Measurements from ENCODE around the gene SART3.
"Not testable (repeated sequence)": the region's sequence is repeated elsewhere in the genome, so short reads cannot be mapped to it uniquely, and the experiment has no call there.

The SART3 gene

DNA sequence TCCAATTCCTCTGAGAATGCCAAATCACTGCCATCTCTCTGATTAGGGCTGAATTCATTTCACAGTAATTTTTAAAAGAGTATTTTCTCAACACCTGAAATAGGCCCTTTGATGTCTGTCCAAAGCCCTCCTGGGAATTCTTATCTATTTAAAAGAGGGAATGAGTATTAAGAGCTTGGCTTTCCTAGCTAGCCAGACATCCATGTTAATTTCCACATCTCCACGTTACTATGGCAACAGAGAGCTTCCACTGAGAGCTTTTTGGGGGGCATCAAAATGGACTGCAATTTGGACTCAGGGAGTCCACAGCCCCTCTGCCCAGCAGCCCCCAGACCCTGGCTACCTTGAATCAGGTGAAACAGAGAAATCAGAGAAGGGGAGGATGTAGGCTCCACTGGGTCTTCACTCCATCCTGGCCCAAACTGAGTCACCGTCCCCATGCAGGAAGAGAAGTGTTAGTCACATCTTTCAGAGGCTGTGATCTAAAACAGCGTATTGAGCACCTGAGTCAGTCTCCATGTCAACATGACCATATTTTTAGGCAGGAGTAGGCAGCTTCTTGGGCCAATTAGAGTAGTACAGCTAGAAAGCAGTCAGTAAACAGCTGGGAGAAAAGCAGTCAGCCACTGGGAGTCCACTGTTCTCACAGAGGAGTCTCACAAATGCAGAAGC is 52.9 kb downstream of the SART3 start:
- in situ Hi-C loops (cut with MboI; ENCODE audit: low sequenced_read_pairs), result no loop called here

DNA sequence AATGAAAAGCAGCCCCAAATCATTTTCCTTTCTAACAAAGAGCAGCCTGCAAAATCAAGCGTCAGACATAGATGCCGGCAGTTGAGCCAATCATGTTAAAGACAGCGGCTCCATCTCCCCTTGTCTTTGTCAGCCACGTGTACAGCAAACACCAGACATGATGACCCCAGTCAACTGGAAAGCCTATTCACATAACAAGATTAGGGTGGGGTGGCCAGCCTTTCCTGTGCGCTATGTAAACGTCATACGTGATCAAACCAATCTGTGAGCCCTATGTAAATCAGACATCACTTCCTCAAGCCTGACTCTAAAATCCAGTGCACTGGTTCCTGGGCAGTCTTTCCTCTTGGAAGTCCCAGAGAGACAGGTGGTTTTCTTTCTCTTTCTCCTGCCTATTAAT is 55.8 kb downstream of the SART3 start:
- in situ Hi-C loops (cut with MboI; ENCODE audit: low sequenced_read_pairs), result no loop called here

- in situ Hi-C loops (cut with MboI; ENCODE audit: low sequenced_read_pairs), result no loop called here
Measured at GRCh38 chr12:108502922-108503321, 58.1 kb downstream of the SART3 start.

DNA sequence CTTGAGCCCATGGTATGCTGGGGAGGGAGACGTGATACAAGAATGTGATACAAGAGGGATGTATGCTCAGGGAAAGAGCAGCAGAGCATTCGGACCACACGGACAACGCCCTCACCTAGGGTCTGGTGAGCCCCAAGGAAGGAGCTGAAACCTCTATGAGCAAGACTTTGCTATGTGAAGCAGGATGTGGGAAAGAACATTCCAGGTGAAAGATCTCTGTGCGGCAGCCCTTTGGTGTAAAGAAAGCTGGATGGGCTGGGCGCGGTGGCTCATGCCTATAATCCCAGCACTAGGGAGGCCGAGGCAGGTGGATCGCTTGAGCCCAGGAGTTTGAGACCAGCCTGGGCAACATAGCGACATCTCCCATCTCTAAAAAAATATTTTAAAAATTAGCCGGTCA is 62.8 kb downstream of the SART3 start:
- in situ Hi-C loops (cut with MboI; ENCODE audit: low sequenced_read_pairs), result loop anchor here (10.0 kb wide), 1 partner anchor 433 kb away; no protein-coding TSS in a partner anchor

DNA sequence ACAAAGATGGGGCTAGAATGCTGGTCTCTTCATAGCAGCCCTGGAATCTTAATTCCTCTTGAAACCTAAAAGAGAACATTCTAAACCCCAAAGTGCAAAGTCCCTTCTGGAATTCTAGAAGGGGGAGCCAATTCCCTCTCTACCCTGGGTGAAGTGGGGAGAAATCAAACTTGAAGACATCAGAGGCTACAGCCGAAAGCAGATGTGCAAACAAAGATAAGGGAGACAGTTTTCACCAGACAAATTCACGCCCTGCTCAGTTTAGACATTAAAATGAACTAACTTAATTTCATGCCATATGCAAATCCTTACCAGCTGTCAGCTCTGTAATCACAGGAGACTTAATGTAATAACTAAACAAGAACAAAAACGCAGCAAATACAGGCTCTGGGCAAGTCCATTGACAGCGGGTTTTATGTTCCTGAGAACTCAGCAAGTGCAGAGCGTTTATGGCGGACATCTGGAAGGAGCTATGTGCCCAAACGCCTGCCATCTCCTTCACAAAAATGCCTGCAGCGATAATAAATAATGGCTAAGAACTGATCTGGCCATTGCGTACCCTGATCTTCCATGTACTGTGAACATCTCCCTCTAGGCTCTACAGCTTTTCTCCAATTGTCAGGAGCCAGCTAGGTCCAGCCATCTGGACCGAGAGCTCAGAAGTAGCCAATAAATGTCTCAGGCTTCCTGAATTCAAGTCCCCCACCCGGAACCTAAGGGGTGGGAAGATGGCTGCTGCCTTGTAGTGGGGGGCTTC is 65.0 kb downstream of the SART3 start:
- in situ Hi-C loops (cut with MboI; ENCODE audit: low sequenced_read_pairs), result loop anchor here (10.0 kb wide), 1 partner anchor 431 kb away; no protein-coding TSS in a partner anchor

DNA sequence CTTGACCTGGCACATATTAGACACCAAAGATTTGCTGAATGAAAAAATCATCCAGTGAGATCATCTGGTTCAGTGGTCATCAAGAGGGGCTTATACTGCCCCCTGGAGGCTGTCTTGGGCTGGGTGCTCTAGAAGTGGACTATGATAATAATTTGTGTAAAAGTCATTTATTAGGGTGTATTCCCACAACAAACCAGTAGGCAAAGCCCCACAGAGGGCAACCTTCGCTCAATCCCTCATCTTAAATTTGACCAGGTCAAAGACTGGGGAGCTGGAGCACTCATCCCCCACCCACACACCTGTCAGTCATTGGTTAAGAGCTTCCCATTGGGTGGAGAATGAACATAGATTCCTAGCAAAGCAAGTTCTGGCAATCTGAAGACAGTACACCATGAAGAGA is 65.9 kb downstream of the SART3 start:
- in situ Hi-C loops (cut with MboI; ENCODE audit: low sequenced_read_pairs), result loop anchor here (10.0 kb wide), 1 partner anchor 430 kb away; no protein-coding TSS in a partner anchor

DNA sequence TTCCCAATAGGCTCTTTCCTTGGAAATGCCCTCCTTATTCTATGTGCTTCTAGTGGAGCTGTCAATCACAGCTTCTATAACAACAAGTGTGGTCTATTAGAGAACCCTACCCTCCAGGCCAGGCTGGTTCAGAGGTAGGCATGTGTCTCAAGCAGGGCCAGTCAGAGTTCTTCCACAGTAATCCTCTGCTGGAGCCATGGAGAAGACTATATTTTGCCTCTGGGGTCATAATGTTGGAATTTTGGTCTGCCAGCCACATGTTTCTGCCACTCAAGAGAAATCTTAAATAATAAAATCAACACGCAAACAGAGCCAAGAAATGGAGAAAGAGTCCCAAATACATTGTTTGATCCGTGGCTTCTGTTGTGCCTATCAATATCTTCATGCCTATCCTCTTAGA is 69.7 kb downstream of the SART3 start:
- in situ Hi-C loops (cut with MboI; ENCODE audit: low sequenced_read_pairs), result loop anchor here (10.0 kb wide), 1 partner anchor 426 kb away; no protein-coding TSS in a partner anchor

GRCh38 chr12:108487029-108487428 is 73.9 kb downstream of the SART3 start:
- in situ Hi-C loops (cut with MboI; ENCODE audit: low sequenced_read_pairs), result not testable (repeated sequence)

DNA sequence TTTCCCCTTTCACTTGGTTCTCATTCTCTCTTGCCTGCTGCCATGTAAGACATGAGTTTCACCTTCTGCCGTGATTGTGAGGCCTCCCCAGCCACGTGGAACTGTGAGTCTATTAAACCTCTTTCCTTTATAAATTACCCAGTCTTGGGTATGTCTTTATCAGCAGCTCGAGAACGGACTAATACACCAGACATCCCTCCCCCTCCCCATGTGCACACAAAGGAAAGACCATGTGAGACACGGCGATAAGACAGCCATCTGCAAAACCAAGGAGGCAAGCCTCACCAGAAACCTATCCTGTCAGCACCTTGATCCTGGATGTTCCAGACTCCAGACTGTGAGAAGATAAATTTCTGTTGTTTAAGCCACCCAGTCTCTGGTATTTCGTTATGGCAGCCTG is 75.6 kb downstream of the SART3 start:
- in situ Hi-C loops (cut with MboI; ENCODE audit: low sequenced_read_pairs), result not testable (repeated sequence)

DNA sequence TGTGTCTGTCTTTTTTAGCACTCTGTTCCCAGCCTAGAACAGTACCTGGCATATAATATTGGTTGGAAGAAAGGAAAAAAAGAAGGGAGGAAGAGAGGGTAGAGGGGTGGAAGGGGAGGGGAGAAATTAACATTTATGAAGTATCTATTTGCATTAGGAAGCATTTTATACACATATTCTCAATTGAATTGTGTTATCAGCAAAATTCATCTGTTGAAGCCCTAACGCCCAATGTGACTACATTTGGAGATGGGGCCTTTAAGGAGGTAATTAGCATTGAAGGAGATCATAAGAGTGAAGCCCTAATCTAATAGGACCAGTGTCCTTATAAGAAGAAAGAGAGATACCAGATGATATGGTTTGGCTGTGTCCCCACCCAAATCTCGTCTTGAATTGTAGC is 76.1 kb downstream of the SART3 start:
- in situ Hi-C loops (cut with MboI; ENCODE audit: low sequenced_read_pairs), result no loop called here

- in situ Hi-C loops (cut with MboI; ENCODE audit: low sequenced_read_pairs), result no loop called here
Measured at GRCh38 chr12:108484431-108484830, 76.5 kb downstream of the SART3 start.

DNA sequence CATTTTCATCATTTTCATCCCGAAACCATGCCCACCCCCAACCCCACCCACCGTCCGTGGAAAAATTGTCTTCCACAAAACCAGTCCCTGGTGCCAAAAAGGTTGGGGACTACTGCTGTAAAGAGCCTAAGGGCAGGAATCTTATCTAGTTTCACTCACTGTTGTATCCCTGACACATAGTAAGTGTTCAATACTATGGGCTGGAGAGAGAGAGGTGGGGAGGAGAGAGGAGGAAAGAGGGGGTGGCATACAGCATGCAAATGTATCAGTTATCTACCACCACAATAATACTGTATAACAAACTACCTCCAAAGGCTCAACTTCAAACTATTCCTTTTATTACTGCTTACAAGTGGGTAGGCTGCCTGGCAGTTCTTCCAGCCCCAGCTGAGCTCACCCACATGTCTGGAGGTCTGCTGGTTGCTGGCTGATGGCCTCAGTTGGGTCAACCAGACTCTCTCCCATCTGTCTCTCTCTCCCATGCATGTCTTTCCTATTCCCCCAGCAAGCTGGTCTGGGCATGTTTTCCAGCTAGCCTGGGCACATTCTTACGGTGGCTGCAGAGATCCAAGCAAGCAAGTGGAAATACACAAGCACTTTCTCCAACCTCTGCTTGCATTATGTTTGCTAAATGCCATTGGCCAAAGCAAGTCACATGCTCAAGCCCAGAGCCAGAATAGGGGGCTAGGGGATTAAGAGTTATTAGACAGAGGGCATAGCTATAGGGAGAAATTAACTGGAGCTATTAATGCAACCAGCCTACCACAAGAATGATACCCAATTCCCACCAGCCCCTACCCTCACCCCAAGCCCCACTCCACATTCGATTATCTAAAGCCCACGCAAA is 77.5 kb downstream of the SART3 start:
- in situ Hi-C loops (cut with MboI; ENCODE audit: low sequenced_read_pairs), result no loop called here

DNA sequence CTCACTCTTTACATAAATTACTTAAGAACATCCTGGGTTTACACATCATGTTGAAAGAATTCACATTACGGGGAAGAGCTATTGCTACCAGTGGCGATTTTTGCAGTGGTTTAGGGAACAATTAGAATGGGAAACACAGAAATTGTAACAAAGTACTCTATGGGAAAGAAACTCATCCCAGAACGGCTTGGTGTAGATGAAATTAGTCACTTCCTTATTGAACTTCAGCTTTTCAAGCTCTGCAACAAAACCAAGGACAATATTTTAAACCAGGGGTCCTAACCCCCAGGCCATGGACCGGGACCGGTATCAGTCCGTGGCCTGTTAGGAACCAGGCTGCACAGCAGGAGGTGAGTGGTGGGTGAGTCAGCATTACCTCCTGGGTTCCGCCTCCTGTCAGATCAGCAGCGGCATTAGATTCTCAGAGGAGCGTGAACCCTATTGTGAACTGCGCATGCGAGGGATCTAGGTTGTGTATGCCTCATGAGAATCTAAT is 78.2 kb downstream of the SART3 start:
- in situ Hi-C loops (cut with MboI; ENCODE audit: low sequenced_read_pairs), result no loop called here

DNA sequence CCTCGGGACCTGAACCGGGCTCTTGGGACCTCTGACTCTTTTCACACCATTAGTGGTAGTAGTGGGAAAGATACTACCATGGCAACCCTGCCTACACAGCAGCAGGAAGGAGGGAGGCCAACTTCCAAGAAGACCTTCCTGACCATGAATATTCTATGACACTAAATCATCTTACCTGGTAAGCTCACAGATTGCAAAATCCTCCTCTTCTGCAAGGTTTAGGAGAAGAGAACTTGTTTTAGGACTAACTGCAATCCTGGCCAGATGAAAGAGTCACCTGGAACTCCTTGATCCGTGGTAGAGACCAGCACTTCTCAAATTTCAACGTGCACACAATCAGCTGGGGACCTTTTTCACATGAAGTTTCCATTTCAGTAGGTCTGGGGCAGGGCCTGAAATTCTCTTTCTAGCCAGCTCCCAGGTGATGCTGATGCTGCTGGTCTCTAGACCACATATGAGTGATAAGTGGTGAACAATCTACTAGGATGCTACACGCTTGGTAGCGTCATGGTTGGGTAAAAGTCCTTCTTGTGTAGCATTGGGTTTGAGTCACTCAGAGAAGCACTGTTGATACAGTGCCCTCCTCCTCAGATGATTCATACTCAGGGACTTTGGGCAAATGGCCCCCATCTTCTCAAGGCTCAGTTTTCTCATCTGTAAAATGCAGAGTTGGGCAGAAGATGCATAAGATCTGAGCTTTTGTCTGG is 81.5 kb downstream of the SART3 start:
- in situ Hi-C loops (cut with MboI; ENCODE audit: low sequenced_read_pairs), result no loop called here

DNA sequence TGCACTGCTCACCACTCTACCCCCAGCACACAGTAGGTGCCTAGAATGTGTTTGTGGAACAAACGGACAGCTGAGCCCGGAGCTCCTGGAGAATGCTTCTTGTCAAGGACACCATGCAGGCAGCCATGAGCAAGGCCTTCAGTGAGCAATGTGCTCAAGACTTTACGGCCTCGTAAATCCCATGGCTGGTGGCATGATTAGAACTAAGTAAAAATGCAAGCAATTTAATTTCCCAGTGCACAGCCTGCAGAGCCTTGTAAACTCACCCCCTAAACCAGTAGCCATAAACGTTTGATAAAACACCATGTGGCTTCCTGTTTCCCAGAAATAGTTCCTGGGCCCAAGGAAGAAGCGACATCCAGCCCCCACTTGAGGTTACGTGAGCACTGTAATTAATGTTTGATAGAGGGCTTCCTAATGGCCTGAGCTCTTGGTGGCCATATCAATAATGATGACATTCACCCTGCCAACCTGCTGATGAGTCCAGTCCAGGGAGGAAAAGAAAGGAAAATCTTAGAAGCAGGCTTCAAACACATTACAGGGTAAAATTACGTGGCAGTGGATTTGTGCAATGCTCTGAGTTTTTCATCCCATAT is 82.3 kb downstream of the SART3 start:
- in situ Hi-C loops (cut with MboI; ENCODE audit: low sequenced_read_pairs), result no loop called here

- in situ Hi-C loops (cut with MboI; ENCODE audit: low sequenced_read_pairs), result no loop called here
Measured at GRCh38 chr12:108477881-108478259, 83.1 kb downstream of the SART3 start.

DNA sequence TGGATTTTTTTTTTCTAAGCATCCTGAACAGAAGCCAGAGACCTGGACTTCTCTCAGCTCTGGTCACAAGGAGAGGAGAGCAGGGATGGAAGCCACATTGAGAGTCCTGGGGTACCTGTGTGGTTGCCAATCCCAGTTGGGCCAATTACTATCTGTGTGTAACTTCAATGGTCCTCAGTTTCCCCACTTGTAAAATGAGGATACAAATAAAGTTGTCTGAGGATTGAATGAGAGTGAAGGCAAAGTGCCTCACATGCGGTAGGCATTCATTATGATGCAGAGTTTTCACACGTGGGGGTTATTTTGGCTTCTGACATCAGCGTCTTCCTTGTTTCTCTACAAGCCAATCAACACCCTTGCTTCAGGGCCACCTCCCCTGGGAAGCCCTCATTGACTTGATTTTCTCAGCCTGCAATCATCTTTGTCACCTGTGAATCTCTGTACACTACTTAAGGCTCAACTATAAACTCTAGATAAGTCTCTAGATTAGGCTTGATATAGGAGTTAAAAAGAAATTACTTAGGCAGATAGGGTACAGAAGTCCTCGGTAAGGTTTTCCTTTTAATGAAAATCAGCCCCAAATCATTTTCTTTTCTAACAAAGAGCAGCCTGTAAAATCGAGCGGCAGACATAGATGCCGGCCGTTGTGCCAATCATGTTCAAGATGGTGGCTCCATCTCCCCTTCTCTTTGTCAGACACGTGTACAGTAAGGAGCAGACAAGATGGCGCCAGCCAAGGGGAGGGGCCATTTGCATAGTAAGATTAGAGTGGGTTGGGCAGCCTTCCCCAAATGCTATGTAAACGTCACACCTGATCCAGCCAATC is 83.7 kb downstream of the SART3 start:
- in situ Hi-C loops (cut with MboI; ENCODE audit: low sequenced_read_pairs), result no loop called here

DNA sequence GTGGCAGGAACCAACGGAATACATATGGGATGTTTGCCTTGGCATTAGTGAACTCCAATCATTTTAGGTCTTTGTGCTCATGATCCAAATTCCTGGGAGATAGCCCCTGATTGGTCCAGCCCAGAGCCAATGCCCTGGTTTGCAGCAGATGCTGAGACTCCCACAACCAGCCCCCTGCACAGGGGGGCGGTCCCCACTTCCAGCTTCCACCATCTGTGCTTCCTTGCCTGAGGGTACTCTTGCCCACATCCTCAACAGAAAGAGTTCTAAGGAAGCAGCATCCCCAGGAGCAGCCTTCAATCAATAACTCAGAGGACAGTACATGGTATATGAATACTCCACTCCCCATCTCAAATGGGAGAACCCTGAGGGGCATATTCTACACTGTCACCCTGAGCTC is 85.6 kb downstream of the SART3 start:
- in situ Hi-C loops (cut with MboI; ENCODE audit: low sequenced_read_pairs), result no loop called here

- in situ Hi-C loops (cut with MboI; ENCODE audit: low sequenced_read_pairs), result no loop called here
Measured at GRCh38 chr12:108473400-108474055, 87.4 kb downstream of the SART3 start.

Measured in HL-60/S4 (cell line).